Measurements from ENCODE around the gene CNTNAP1. TPM values are rescaled to one million over a fixed set of nuclear protein-coding genes. Genes with fewer than 3 reads are reported as not detected.
A peak's percentile ranks its signal among the peaks of the same experiment; 100 is the strongest.

The CNTNAP1 gene
- total RNA-seq (1 to 10 TPM; 2.7 to 3.0 TPM), polyA plus RNA-seq (under 1 TPM in 1 of 3 donors, not detected in 2; 0.05 TPM), total RNA-seq (0.49 to 4.4 (median 1.2) reads per million in 6 experiments)

- ATAC-seq = no peak
- H3K27me3 Mint-ChIP-seq = peaks cover 12 to 39% (median 24%) of the 10 kb centered on the region in 5 donors
Measured at GRCh38 chr17:42681976-42682721, at the start of gene CNTNAP1. Gene CNTNAP1 (plus strand): TSS chr17:42682531. CDS start chr17:42682830, 299 bp downstream.

GRCh38 chr17:42632949-42633444 lies 49.3 kb upstream of the CNTNAP1 start:
- POLR2A ChIA-PET = interaction anchor here (0.6 kb wide), 1 partner anchor 103 kb away, joined by 4 read pairs; no protein-coding TSS in a partner anchor
- ATAC-seq = no peak
- no peaks in the 10 kb centered on the region for H3K4me1 Mint-ChIP-seq
- no peaks in the 10 kb centered on the region for H3K36me3 Mint-ChIP-seq
- no peak for DNase-seq
- H3K9me3 Mint-ChIP-seq = no peaks in the 10 kb centered on the region
- no peaks in the 10 kb centered on the region for H3K27me3 Mint-ChIP-seq
- H3K27ac Mint-ChIP-seq = no peak overlapping the region
- no peak overlapping the region for H3K4me3 Mint-ChIP-seq

More at GRCh38 chr17:42681976-42682721, at the start of gene CNTNAP1:
- Mint-ChIP-seq H3K27ac (peak within 1 kb of the TSS in 5 of 10 donors; percentile 19 to 84 (median 46)), H3K36me3 (no peaks in the 10 kb centered on the region), H3K9me3 (no peaks in the 10 kb centered on the region), H3K4me1 (peaks cover 29 to 57% (median 55%) of the 10 kb centered on the region in 4 donors), H3K4me3 (peak within 1 kb of the TSS; percentile 53 to 93 (median 76))
- no peak for DNase-seq
- POLR2A ChIA-PET = interaction anchor here (1.4 kb wide), 1 partner anchor 74 kb away, joined by 3 read pairs; no protein-coding TSS in a partner anchor

- ATAC-seq = no peak
- no peaks in the 10 kb centered on the region for H3K9me3 Mint-ChIP-seq
- DNase-seq = no peak
- peaks cover 0 to 6% (median 3%) of the 10 kb centered on the region in 4 donors for H3K4me1 Mint-ChIP-seq
- POLR2A ChIA-PET = interaction anchor here (0.6 kb wide), 1 partner anchor 11 kb away, joined by 3 read pairs; no protein-coding TSS in a partner anchor
- H3K36me3 Mint-ChIP-seq = no peaks in the 10 kb centered on the region
- H3K4me3 Mint-ChIP-seq = peak overlapping the region in 1 of 10 donors; percentile 22
- peaks cover 0 to 14% (median 8%) of the 10 kb centered on the region in 5 donors for H3K27me3 Mint-ChIP-seq
- H3K27ac Mint-ChIP-seq = peak overlapping the region in 1 of 10 donors; percentile 18
Measured at GRCh38 chr17:42639525-42640113, 42.7 kb upstream of the CNTNAP1 start.

- DNase-seq = no peak
- ATAC-seq = no peak
- H3K9me3 Mint-ChIP-seq = no peaks in the 10 kb centered on the region
- POLR2A ChIA-PET = interaction anchor here (0.6 kb wide), 1 partner anchor 12 kb away, joined by 3 read pairs; no protein-coding TSS in a partner anchor
- no peaks in the 10 kb centered on the region for H3K36me3 Mint-ChIP-seq
- peaks cover 0 to 14% (median 8%) of the 10 kb centered on the region in 5 donors for H3K27me3 Mint-ChIP-seq
- H3K4me3 Mint-ChIP-seq = peak overlapping the region in 1 of 10 donors; percentile 26
- H3K27ac Mint-ChIP-seq = no peak overlapping the region
- peaks cover 0 to 6% (median 3%) of the 10 kb centered on the region in 4 donors for H3K4me1 Mint-ChIP-seq
Measured at GRCh38 chr17:42640121-42640520, 42.2 kb upstream of the CNTNAP1 start.

GRCh38 chr17:42642336-42642735 lies 40.0 kb upstream of the CNTNAP1 start:
- Mint-ChIP-seq H3K9me3 (no peaks in the 10 kb centered on the region), H3K4me1 (peaks cover 0 to 6% (median 3%) of the 10 kb centered on the region in 4 donors), H3K4me3 (no peak overlapping the region), H3K27ac (peak overlapping the region in 1 of 10 donors; percentile 48), H3K36me3 (no peaks in the 10 kb centered on the region), H3K27me3 (peaks cover 3 to 14% (median 8%) of the 10 kb centered on the region in 5 donors)
- ATAC-seq (no peak), DNase-seq (no peak)
- POLR2A ChIA-PET = no interaction called here

GRCh38 chr17:42647778-42648177 lies 34.6 kb upstream of the CNTNAP1 start:
- no peaks in the 10 kb centered on the region for H3K9me3 Mint-ChIP-seq
- H3K4me1 Mint-ChIP-seq = peaks cover 0 to 2% (median 0%) of the 10 kb centered on the region in 4 donors
- ATAC-seq (no peak), DNase-seq (no peak)
- no peaks in the 10 kb centered on the region for H3K36me3 Mint-ChIP-seq
- no peak overlapping the region for H3K27ac Mint-ChIP-seq
- H3K27me3 Mint-ChIP-seq = peaks cover 5 to 14% (median 12%) of the 10 kb centered on the region in 5 donors
- POLR2A ChIA-PET = no interaction called here
- peak overlapping the region in 1 of 10 donors; percentile 5 for H3K4me3 Mint-ChIP-seq

- POLR2A ChIA-PET = no interaction called here
- no peak overlapping the region for H3K4me3 Mint-ChIP-seq
Measured at GRCh38 chr17:42651392-42651791, 30.9 kb upstream of the CNTNAP1 start.

GRCh38 chr17:42653179-42654124 lies 28.9 kb upstream of the CNTNAP1 start:
- Mint-ChIP-seq H3K4me1 (peaks cover 4 to 14% (median 7%) of the 10 kb centered on the region in 4 donors), H3K9me3 (no peaks in the 10 kb centered on the region), H3K27ac (no peak overlapping the region), H3K27me3 (peaks cover 5 to 24% (median 18%) of the 10 kb centered on the region in 5 donors), H3K4me3 (peak overlapping the region in 5 of 10 donors; percentile 0 to 41 (median 25)), H3K36me3 (no peaks in the 10 kb centered on the region)
- POLR2A ChIA-PET = no interaction called here
- ATAC-seq = no peak
- no peak for DNase-seq

More at GRCh38 chr17:42651392-42651791, 30.9 kb upstream of the CNTNAP1 start:
- Mint-ChIP-seq H3K36me3 (no peaks in the 10 kb centered on the region), H3K9me3 (no peaks in the 10 kb centered on the region), H3K4me1 (peaks cover 0 to 8% (median 2%) of the 10 kb centered on the region in 4 donors), H3K27ac (no peak overlapping the region), H3K27me3 (peaks cover 5 to 25% (median 24%) of the 10 kb centered on the region in 5 donors)
- DNase-seq = no peak
- ATAC-seq = no peak

- Mint-ChIP-seq H3K4me3 (peak overlapping the region in 1 of 10 donors; percentile 65), H3K27ac (no peak overlapping the region), H3K27me3 (peaks cover 5 to 20% (median 15%) of the 10 kb centered on the region in 5 donors), H3K36me3 (no peaks in the 10 kb centered on the region), H3K4me1 (peaks cover 13 to 26% (median 22%) of the 10 kb centered on the region in 4 donors), H3K9me3 (no peaks in the 10 kb centered on the region)
- no peak for DNase-seq
- no peak for ATAC-seq
- POLR2A ChIA-PET = no interaction called here
Measured at GRCh38 chr17:42655528-42655927, 26.8 kb upstream of the CNTNAP1 start.

- no peaks in the 10 kb centered on the region for H3K9me3 Mint-ChIP-seq
- H3K27me3 Mint-ChIP-seq = peaks cover 3 to 17% (median 10%) of the 10 kb centered on the region in 5 donors
- POLR2A ChIA-PET = interaction anchor here (1.1 to 2.7 kb wide), 3 partner anchors 16 to 50 kb away, joined by 3 to 8 read pairs (median 4); no protein-coding TSS in a partner anchor
- peaks cover 0 to 7% (median 0%) of the 10 kb centered on the region in 3 donors for H3K36me3 Mint-ChIP-seq
- DNase-seq (no peak), ATAC-seq (no peak)
- H3K27ac Mint-ChIP-seq = peak overlapping the region in 4 of 10 donors; percentile 18 to 62 (median 29)
- H3K4me3 Mint-ChIP-seq = peak overlapping the region; percentile 41 to 95 (median 88)
- H3K4me1 Mint-ChIP-seq = peaks cover 13 to 28% (median 22%) of the 10 kb centered on the region in 4 donors
Measured at GRCh38 chr17:42657824-42658588, 24.3 kb upstream of the CNTNAP1 start.

Measured in naive thymus-derived CD8-positive, alpha-beta T cell (primary cell).